HepG2 (cell line): ENCODE data around the gene STARD8.

Experiments used
- CBX2 ChIP-seq, 2 experiments: fragments of 200-600 bp in 1 of 2; sonication (generic); formaldehyde crosslinking in 1 of 2; IDR thresholded peaks; 2 replicates each; pipeline versions ENCODE4 v1.7.0 to v1.8.1; 2018 to 2022; ENCODE audit warnings: low read depth in 2 of 2, low read length in 1 of 2, mild to moderate bottlenecking in 1 of 2, missing genetic modification reagents in 1 of 2
- CTCF ChIP-seq: sonication (generic); formaldehyde crosslinking; IDR thresholded peaks from 2 replicates; pipeline ENCODE4 v1.5.0; 2020; ENCODE audit warnings: mild to moderate bottlenecking, missing genetic modification reagents, moderate library complexity
- FOXJ3 ChIP-seq: sonication (generic); formaldehyde crosslinking; IDR thresholded peaks from 2 replicates; pipeline ENCODE4 v1.4.0; 2020; ENCODE audit warnings: missing genetic modification reagents, mild to moderate bottlenecking, borderline replicate concordance
- KLF11 ChIP-seq: IDR thresholded peaks from 2 replicates; pipeline ENCODE4 v1.6.1; 2016; ENCODE audit warnings: missing compliant biosample characterization
- MXI1 ChIP-seq: IDR thresholded peaks from 3 replicates; pipeline ENCODE4 v1.6.1; 2012; ENCODE audit warnings: low read depth, low read length, inconsistent platforms, borderline replicate concordance
- NCOA2 ChIP-seq: sonication (generic); formaldehyde crosslinking; IDR thresholded peaks from 2 replicates; pipeline ENCODE4 v1.8.0; 2022; ENCODE audit warnings: inconsistent platforms
- PAX8 ChIP-seq: sonication (generic); formaldehyde crosslinking; IDR thresholded peaks from 2 replicates; pipeline ENCODE4 v1.8.0; 2022; ENCODE audit warnings: mild to moderate bottlenecking, missing genetic modification reagents, borderline replicate concordance
- ZBTB42 ChIP-seq: sonication (generic); formaldehyde crosslinking; IDR thresholded peaks from 2 replicates; pipeline ENCODE4 v1.5.0; 2020; ENCODE audit warnings: mild to moderate bottlenecking, missing genetic modification reagents
- ZNF121 ChIP-seq: sonication (generic); formaldehyde crosslinking; IDR thresholded peaks from 2 replicates; pipeline ENCODE4 v1.5.0; 2020; ENCODE audit warnings: mild to moderate bottlenecking, missing genetic modification reagents
- ZNF484 ChIP-seq: sonication (generic); formaldehyde crosslinking; IDR thresholded peaks from 2 replicates; pipeline ENCODE4 v1.5.1; 2020; ENCODE audit warnings: mild to moderate bottlenecking, low read depth, missing genetic modification reagents, borderline replicate concordance
- ZSCAN5A ChIP-seq: sonication (generic); formaldehyde crosslinking; IDR thresholded peaks from 2 replicates; pipeline ENCODE4 v1.8.0; 2022; ENCODE audit warnings: mild to moderate bottlenecking, missing genetic modification reagents, borderline replicate concordance

GRCh38 chrX:68681443-68681941, 34.0 kb downstream of the STARD8 start:
- no peak for TF ChIP-seq ZSCAN5A (CRISPR knock-in tag)
- TF ChIP-seq ZBTB42 (CRISPR knock-in tag), result no peak
- no peak for TF ChIP-seq ZNF484
- TF ChIP-seq KLF11 (CRISPR knock-in tag), result no peak
- TF ChIP-seq ZNF121 (CRISPR knock-in tag), result no peak
- TF ChIP-seq PAX8 (CRISPR knock-in tag), result no peak
- TF ChIP-seq CTCF (CRISPR knock-in tag), result no peak
- TF ChIP-seq NCOA2, result no peak
- TF ChIP-seq FOXJ3 (CRISPR knock-in tag), result no peak
- no peak for TF ChIP-seq MXI1
- TF ChIP-seq CBX2 (IDR thresholded peaks at IDR 0.05; ENCODE audit: low read depth, low read length), result no peak
- TF ChIP-seq CBX2 (CRISPR knock-in tag; IDR thresholded peaks at IDR 0.05; ENCODE audit: low read depth), result no peak
